GM12864 (cell line): ENCODE measurements around the gene IFT81.

ENCODE experiments used
- DNase-seq: peaks from one replicate; pipeline ENCODE4 v3.0.0-alpha.2; 2011; ENCODE audit warnings: low read depth
- H3K4me3 ChIP-seq: 2 replicates; pipeline ENCODE4 v1.5.1; 2011; ENCODE audit warnings: mild to moderate bottlenecking, low read depth, low read length, control low read depth
- CTCF ChIP-seq: IDR thresholded peaks from 2 replicates; pipeline ENCODE4 v1.5.1; 2011; ENCODE audit warnings: low read depth, mild to moderate bottlenecking, moderate library complexity, low read length, control low read depth, inconsistent platforms; ENCODE audit errors: missing control alignments

Gene IFT81

GRCh38 chr12:110186059-110186458, 61.9 kb downstream of the IFT81 start:
- no peak overlapping the region for H3K4me3 ChIP-seq
- no peak for TF ChIP-seq CTCF
- no peak for DNase-seq

GRCh38 chr12:110193196-110193595, 69.0 kb downstream of the IFT81 start:
- no peak overlapping the region for H3K4me3 ChIP-seq
- no peak for DNase-seq
- no peak for TF ChIP-seq CTCF

GRCh38 chr12:110197003-110197402, 72.8 kb downstream of the IFT81 start:
- TF ChIP-seq CTCF: no peak
- no peak for DNase-seq
- no peak overlapping the region for H3K4me3 ChIP-seq

GRCh38 chr12:110198386-110198785, 74.2 kb downstream of the IFT81 start:
- no peak for TF ChIP-seq CTCF
- no peak overlapping the region for H3K4me3 ChIP-seq
- no peak for DNase-seq

- no peak for TF ChIP-seq CTCF
- no peak for DNase-seq
- no peak overlapping the region for H3K4me3 ChIP-seq
Measured at GRCh38 chr12:110199339-110200123, 75.4 kb downstream of the IFT81 start.

- H3K4me3 ChIP-seq: no peak overlapping the region
- no peak for TF ChIP-seq CTCF
- no peak for DNase-seq
Measured at GRCh38 chr12:110200124-110200417, 75.9 kb downstream of the IFT81 start.

- no peak overlapping the region for H3K4me3 ChIP-seq
- TF ChIP-seq CTCF: no peak
- no peak for DNase-seq
Measured at GRCh38 chr12:110201995-110202394, 77.8 kb downstream of the IFT81 start.
